GM12891 (cell line): ENCODE measurements around the gene TNRC6C.

Experiments used
- PAX5 ChIP-seq: IDR thresholded peaks from 2 replicates; pipeline ENCODE4 v1.6.1; 2011; ENCODE audit warnings: low read length, moderate library complexity, mild to moderate bottlenecking; ENCODE audit not compliant: insufficient read depth, severe bottlenecking
- POLR2A ChIP-seq: IDR thresholded peaks from 2 replicates; pipeline ENCODE4 v1.6.1; 2011; ENCODE audit warnings: low read depth, low read length, control low read depth
- POLR2AphosphoS5 ChIP-seq: IDR thresholded peaks from 2 replicates; pipeline ENCODE4 v1.6.1; 2011; ENCODE audit warnings: low read depth, low read length, control low read depth
- SPI1 ChIP-seq: IDR thresholded peaks from 2 replicates; pipeline ENCODE4 v1.6.1; 2011; ENCODE audit warnings: low read depth, low read length, control low read depth
- TAF1 ChIP-seq: IDR thresholded peaks from 2 replicates; pipeline ENCODE4 v1.6.1; 2011; ENCODE audit warnings: low read depth, low read length, control low read depth

- TF ChIP-seq POLR2A (no peak), TAF1 (no peak), POLR2AphosphoS5 (no peak), SPI1 (no peak), PAX5 (no peak)
Measured at GRCh38 chr17:78081551-78081950, 123.0 kb downstream of the TNRC6C start.
